Mesothelial cell of epicardium (in vitro differentiated cells): Measurements from ENCODE around the gene FLAD1. TPM values are rescaled to one million over a fixed set of nuclear protein-coding genes. Genes with fewer than 3 reads are reported as not detected.

ENCODE experiments used
- DNase-seq, 2 experiments: peaks; one replicate each; pipeline ENCODE4 v3.0.0; 2021; ENCODE audit warnings: low spot score in 2 of 2; ENCODE audit not compliant: unreplicated experiment in 2 of 2
- H3K27ac Mint-ChIP-seq: 2 replicates; pipeline ENCODE4 v1.8.0; 2021; ENCODE audit warnings: mixed read lengths
- H3K27me3 Mint-ChIP-seq: 2 replicates; pipeline ENCODE4 v1.8.0; 2021; ENCODE audit warnings: low read depth, mixed read lengths
- H3K36me3 Mint-ChIP-seq: 2 replicates; pipeline ENCODE4 v1.8.0; 2021; ENCODE audit warnings: mixed read lengths
- H3K4me1 Mint-ChIP-seq: 2 replicates; pipeline ENCODE4 v1.8.0; 2021; ENCODE audit warnings: mixed read lengths
- H3K4me3 Mint-ChIP-seq: 2 replicates; pipeline ENCODE4 v1.8.0; 2021; ENCODE audit warnings: mild to moderate bottlenecking, moderate library complexity, mixed read lengths
- H3K9me3 Mint-ChIP-seq: 2 replicates; pipeline ENCODE4 v1.8.0; 2021; ENCODE audit warnings: mixed read lengths
- CTCF ChIP-seq: fragments of 200-600 bp; sonication (generic); IDR thresholded peaks from one replicate; pipeline ENCODE4 v1.5.0; 2021; ENCODE audit warnings: antibody characterized with exemption; ENCODE audit not compliant: unreplicated experiment
- total RNA-seq: library from RNA; stranded (reverse); gene quantifications from 3 replicates; pipeline ENCODE4 v1.2.1, GENCODE V29; 2021

Gene FLAD1
- total RNA-seq, 1 donor from 2014 or later, result 48.3 TPM

GRCh38 chr1:154937085-154937987 lies 45.8 kb upstream of the FLAD1 start:
- H3K27me3 Mint-ChIP-seq, result no peaks in the 10 kb centered on the region
- peak overlapping the region; percentile 87 for H3K4me3 Mint-ChIP-seq
- H3K4me1 Mint-ChIP-seq, result peaks cover 27% of the 10 kb centered on the region
- DNase-seq, result peak; percentile 64 to 86
- no peaks in the 10 kb centered on the region for H3K36me3 Mint-ChIP-seq
- H3K9me3 Mint-ChIP-seq, result no peaks in the 10 kb centered on the region
- peak overlapping the region; percentile 99 for H3K27ac Mint-ChIP-seq
- no peak for TF ChIP-seq CTCF

- no peak for DNase-seq
Measured at GRCh38 chr1:154937988-154938386, 45.2 kb upstream of the FLAD1 start.

GRCh38 chr1:154938604-154939399 lies 44.3 kb upstream of the FLAD1 start:
- H3K9me3 Mint-ChIP-seq, result no peaks in the 10 kb centered on the region

More at GRCh38 chr1:154937988-154938386, 45.2 kb upstream of the FLAD1 start:
- H3K4me1 Mint-ChIP-seq, result peaks cover 27% of the 10 kb centered on the region
- no peaks in the 10 kb centered on the region for H3K36me3 Mint-ChIP-seq
- peak overlapping the region; percentile 87 for H3K4me3 Mint-ChIP-seq
- no peak for TF ChIP-seq CTCF
- peak overlapping the region; percentile 99 for H3K27ac Mint-ChIP-seq
- no peaks in the 10 kb centered on the region for H3K27me3 Mint-ChIP-seq
- no peaks in the 10 kb centered on the region for H3K9me3 Mint-ChIP-seq

GRCh38 chr1:154940213-154940560 lies 43.0 kb upstream of the FLAD1 start:
- Mint-ChIP-seq H3K9me3 (no peaks in the 10 kb centered on the region), H3K27ac (no peak overlapping the region), H3K4me3 (no peak overlapping the region), H3K36me3 (no peaks in the 10 kb centered on the region), H3K4me1 (peaks cover 35% of the 10 kb centered on the region), H3K27me3 (no peaks in the 10 kb centered on the region)
- no peak for TF ChIP-seq CTCF
- no peak for DNase-seq

More at GRCh38 chr1:154938604-154939399, 44.3 kb upstream of the FLAD1 start:
- DNase-seq, result no peak
- H3K27ac Mint-ChIP-seq, result peak overlapping the region; percentile 73
- no peaks in the 10 kb centered on the region for H3K27me3 Mint-ChIP-seq
- TF ChIP-seq CTCF, result no peak
- no peaks in the 10 kb centered on the region for H3K36me3 Mint-ChIP-seq
- H3K4me3 Mint-ChIP-seq, result peak overlapping the region; percentile 27
- peaks cover 30% of the 10 kb centered on the region for H3K4me1 Mint-ChIP-seq

GRCh38 chr1:154940651-154941194 lies 42.4 kb upstream of the FLAD1 start:
- Mint-ChIP-seq H3K36me3 (no peaks in the 10 kb centered on the region), H3K27me3 (no peaks in the 10 kb centered on the region), H3K4me1 (peaks cover 35% of the 10 kb centered on the region), H3K27ac (peak overlapping the region; percentile 3), H3K4me3 (no peak overlapping the region), H3K9me3 (no peaks in the 10 kb centered on the region)
- TF ChIP-seq CTCF, result no peak
- no peak for DNase-seq
